GM13977 (cell line): ENCODE measurements around the gene SEMA5B.

Source experiments
- DNase-seq: peaks from one replicate; pipeline ENCODE4 v3.0.0; 2012; ENCODE audit warnings: low spot score
- CTCF ChIP-seq: IDR thresholded peaks from 2 replicates; pipeline ENCODE4 v1.5.1; 2012; ENCODE audit warnings: mild to moderate bottlenecking, control low read depth; ENCODE audit not compliant: insufficient read depth; ENCODE audit errors: extremely low read depth, missing control alignments
- in situ Hi-C: fragments of 300-500 bp; cut with MboI; formaldehyde crosslinking; loops from one replicate; pipeline ENCODE4 v1.12.0; 2022; ENCODE audit warnings: low sequenced_read_pairs, low pct_unique_long_range_greater_than_20kb, mixed read lengths, inconsistent platforms; ENCODE audit not compliant: unreplicated experiment

Gene SEMA5B

GRCh38 chr3:123002749-123003497 lies 24.6 kb downstream of the SEMA5B start:
- DNase-seq: no peak
- in situ Hi-C loops: no loop called here
- TF ChIP-seq CTCF: no peak

- no peak for DNase-seq
- TF ChIP-seq CTCF: no peak
- in situ Hi-C loops: no loop called here
Observed at GRCh38 chr3:123002100-123002748, 25.3 kb downstream of the SEMA5B start.

- TF ChIP-seq CTCF: no peak
- in situ Hi-C loops: no loop called here
- DNase-seq: no peak
Observed at GRCh38 chr3:122998856-122999255, 28.7 kb downstream of the SEMA5B start.

GRCh38 chr3:122998206-122998605 lies 29.4 kb downstream of the SEMA5B start:
- TF ChIP-seq CTCF: no peak
- DNase-seq: no peak
- in situ Hi-C loops: no loop called here

- in situ Hi-C loops: no loop called here
- no peak for TF ChIP-seq CTCF
- DNase-seq: no peak
Observed at GRCh38 chr3:122996038-122996580, 31.5 kb downstream of the SEMA5B start.

GRCh38 chr3:122994954-122995353 lies 32.6 kb downstream of the SEMA5B start:
- DNase-seq: no peak
- in situ Hi-C loops: no loop called here
- TF ChIP-seq CTCF: no peak
